Adipocyte (in vitro differentiated cells): ENCODE results near the gene FAM153A.
"Not testable (repeated sequence)": the region's sequence is repeated elsewhere in the genome, so short reads cannot be mapped to it uniquely, and the experiment has no call there.

ENCODE experiments used
- DNase-seq: peaks from one replicate; pipeline ENCODE4 v3.0.0-alpha.2; 2015; ENCODE audit warnings: low read depth
- H3K27me3 ChIP-seq: replicated peaks from 2 replicates; pipeline ENCODE4 v1.7.0; 2013; ENCODE audit warnings: mild to moderate bottlenecking, low read length, moderate library complexity; ENCODE audit not compliant: control insufficient read depth, insufficient read depth
- H3K36me3 ChIP-seq: 2 replicates; pipeline ENCODE4 v1.7.0; 2013; ENCODE audit warnings: low read length, mild to moderate bottlenecking, moderate library complexity; ENCODE audit not compliant: control insufficient read depth, insufficient read depth, severe bottlenecking
- H3K4me1 ChIP-seq: 2 replicates; pipeline ENCODE4 v1.7.0; 2013; ENCODE audit warnings: mild to moderate bottlenecking, low read length, moderate library complexity; ENCODE audit not compliant: control insufficient read depth, insufficient read depth
- H3K4me3 ChIP-seq: 2 replicates; pipeline ENCODE4 v1.7.0; 2013; ENCODE audit warnings: mild to moderate bottlenecking, low read length, moderate library complexity
- H3K9ac ChIP-seq: 2 replicates; pipeline ENCODE4 v1.7.0; 2013; ENCODE audit warnings: mild to moderate bottlenecking, low read length, moderate library complexity
- H3K9me3 ChIP-seq: 2 replicates; pipeline ENCODE4 v1.7.0; 2013; ENCODE audit warnings: mild to moderate bottlenecking, low read length, moderate library complexity; ENCODE audit not compliant: control insufficient read depth

The FAM153A gene

DNA sequence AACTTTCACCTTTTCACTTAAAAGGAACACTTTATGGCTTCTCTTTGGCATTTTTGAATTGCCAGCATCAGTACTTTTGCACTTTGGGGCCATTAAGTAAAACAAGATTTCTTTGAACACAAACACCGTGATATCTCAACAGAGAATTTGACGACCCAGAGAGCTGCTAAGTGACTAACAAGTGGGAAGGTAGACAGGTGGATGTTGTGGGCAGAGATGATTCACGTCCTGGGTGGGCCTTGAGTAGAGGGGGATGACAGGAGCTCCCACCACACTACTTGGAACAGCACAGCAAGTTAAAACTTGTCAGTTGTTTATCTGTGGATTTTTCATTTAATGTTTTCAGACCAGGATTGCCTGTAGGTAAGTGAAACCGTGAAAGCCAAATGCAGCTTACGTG lies 18.7 kb upstream of the FAM153A start:
- H3K4me3 ChIP-seq, DNase-seq, H3K27me3 ChIP-seq, H3K4me1 ChIP-seq, H3K9me3 ChIP-seq, H3K36me3 ChIP-seq, H3K9ac ChIP-seq: not testable (repeated sequence)

DNA sequence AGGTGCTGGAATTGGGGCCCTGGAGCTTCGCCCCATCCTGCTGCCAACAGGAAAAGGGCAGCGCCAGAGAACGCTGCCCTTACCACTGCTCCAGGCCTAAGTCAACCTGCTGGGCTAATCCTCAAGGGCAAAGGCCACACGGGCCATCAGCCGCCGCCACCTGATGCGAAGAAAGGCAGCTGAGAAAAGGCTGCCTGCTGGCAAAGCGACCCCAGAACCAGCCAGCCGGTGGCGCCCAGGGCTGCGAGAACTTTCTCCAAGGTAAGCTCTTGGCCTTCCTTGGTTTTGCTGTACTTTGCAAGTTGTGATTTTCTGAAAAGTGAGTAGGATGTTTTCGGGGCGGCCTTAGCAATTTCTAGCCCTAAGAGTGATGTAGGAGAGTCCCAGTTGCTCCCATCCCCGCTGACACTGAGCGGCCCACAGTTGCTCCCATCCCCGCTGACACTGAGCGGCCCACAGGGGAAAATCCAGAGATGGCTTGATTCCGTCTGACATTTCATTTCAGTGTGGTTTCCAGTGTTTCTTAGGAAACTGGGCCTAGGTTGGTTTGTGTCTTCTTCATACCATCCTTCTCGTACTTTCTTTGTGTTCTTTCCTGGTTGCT lies 15.6 kb upstream of the FAM153A start:
- not testable (repeated sequence) for H3K9me3 ChIP-seq, H3K36me3 ChIP-seq, H3K4me3 ChIP-seq, H3K4me1 ChIP-seq, DNase-seq, H3K9ac ChIP-seq, H3K27me3 ChIP-seq

DNA sequence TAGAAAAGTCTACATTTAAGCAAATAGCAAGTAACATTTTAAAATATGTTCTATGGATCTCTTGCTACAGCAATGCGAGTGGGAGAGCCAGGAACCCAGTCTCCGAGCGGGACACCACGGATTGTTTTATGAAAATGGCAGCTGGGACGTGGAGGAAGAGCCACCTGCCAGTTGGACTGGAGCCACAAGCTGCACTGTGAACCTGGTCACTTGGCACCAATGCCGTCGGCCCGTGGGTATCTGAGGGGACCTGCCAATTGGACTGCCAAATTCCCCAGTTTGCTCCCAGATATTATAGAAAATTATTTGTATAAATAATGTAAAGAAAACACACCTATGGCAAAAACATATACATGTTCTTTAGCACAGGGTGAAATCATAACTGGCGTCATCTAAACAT lies 10.6 kb upstream of the FAM153A start:
- not testable (repeated sequence) for H3K9me3 ChIP-seq, H3K36me3 ChIP-seq, H3K9ac ChIP-seq, H3K27me3 ChIP-seq, H3K4me1 ChIP-seq, H3K4me3 ChIP-seq, DNase-seq

DNA sequence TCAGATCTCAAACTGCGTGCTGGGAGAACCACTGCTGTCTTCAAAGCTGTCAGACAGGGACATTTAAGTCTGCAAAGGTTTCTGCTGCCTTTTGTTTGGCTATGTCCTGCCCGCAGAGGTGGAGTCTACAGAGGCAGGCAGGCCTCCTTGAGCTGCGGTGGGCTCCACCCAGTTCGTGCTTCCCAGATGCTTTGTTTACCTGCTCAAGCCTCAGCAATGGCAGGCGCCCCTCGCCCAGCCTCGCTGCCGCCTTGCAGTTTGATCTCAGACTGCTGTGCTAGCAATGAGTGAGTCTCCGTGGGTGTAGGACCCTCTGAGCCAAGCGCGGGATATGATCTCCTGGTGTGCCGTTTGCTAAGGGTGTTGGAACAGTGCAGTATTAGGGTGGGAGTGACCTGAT lies 8.9 kb upstream of the FAM153A start:
- H3K9me3 ChIP-seq, H3K27me3 ChIP-seq, H3K4me3 ChIP-seq, DNase-seq, H3K4me1 ChIP-seq, H3K9ac ChIP-seq, H3K36me3 ChIP-seq: not testable (repeated sequence)

DNA sequence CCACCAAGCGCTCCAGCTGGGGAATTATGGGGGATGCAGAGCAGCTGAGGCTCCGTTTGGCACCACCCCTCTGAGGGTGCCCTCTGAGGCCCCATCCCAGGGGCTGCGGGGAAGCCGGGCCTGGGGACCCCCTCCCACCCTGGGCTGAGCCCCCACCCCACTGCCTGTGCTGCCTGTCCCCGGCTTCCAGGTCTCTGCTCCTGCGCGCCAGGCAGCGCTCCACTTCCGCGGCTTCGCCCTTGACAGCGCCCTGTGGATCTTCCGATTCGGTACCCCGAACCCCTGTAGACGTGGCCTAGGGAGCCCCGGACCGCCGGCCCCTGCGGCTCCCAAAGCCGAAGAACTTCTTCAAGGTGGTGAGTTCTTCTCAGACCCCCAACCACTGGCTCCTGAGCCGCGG lies 530 bp downstream of the FAM153A start:
- not testable (repeated sequence) for DNase-seq, H3K27me3 ChIP-seq

DNA sequence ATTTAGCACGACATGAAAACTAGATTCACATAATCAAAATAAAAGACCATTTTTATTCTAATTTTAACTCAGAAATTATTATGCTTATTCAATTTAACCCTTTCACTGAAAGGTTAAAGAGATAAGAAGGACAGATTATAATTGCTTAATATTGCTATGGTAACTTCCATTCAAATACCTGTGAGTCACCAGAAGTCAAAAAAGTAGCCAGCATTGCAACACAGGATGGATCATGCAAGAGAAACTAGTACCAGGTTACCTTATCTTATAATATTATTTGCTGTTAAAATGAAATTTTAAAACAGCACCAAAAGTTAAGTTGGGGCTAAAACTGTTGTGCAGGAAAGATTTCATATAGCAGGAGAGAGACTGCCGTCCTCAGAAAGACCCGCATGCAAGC lies 11.5 kb downstream of the FAM153A start:
- H3K9ac ChIP-seq, H3K27me3 ChIP-seq, H3K9me3 ChIP-seq, DNase-seq, H3K4me3 ChIP-seq, H3K36me3 ChIP-seq, H3K4me1 ChIP-seq: not testable (repeated sequence)

More for the DNA sequence above, 530 bp downstream of the FAM153A start:
- H3K36me3 ChIP-seq, H3K4me3 ChIP-seq, H3K4me1 ChIP-seq, H3K9ac ChIP-seq, H3K9me3 ChIP-seq: not testable (repeated sequence)

DNA sequence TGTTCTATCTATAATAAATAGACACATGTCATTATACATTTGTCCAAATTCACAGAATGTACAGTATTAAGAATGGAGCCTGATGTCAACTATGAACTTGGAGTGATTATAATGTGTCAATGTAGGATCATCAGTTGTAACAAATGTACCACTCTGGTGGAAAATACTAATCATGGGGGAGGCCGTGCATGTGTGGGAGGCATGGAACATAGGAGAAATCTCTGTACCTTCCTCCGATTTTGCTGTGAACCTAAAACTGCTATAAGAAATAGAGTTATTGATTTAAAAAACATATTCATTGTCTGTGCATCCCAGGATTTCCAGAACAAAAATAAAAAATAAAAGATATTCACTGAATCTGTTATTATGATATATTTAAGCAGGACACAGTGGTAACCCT lies 12.1 kb downstream of the FAM153A start:
- not testable (repeated sequence) for H3K36me3 ChIP-seq, H3K9ac ChIP-seq, H3K4me3 ChIP-seq, H3K4me1 ChIP-seq, DNase-seq, H3K9me3 ChIP-seq, H3K27me3 ChIP-seq

DNA sequence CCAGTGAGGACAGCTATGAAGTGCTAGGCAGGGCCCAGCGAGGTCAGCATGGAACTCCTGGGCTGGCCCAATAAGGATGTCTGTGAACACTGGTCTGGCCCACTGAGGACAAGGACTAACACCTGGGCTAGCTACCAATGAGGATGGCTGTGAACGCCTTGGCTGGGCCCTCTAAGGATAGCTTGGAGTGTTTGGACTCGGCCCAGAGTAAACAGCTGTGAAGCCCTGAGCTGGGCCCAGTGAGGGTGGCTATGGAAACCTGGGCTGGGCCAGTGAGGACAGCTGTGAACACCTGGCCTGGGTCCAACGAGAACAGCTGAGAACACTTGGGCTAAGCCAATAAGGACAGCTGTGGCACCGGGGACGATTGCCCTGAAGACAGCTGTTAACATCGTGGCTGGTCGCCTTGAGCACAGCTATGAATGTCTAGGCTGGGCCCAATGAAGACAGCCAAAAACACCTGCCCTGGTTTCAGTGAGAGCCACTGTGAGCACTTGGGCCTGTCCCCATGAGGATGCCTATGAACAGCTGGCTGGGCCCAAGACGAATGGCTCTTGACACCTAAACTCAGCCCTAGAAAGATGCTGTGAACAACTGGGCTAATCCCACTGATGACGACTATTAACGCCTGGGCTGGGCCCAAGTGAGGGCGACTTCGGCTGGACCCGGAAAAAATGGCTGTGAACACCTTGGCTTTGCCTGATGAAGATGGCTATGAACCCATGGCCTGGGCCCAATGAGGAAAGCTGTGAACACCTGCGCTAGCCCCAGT lies 18.8 kb downstream of the FAM153A start:
- H3K4me3 ChIP-seq, H3K27me3 ChIP-seq, H3K9me3 ChIP-seq, DNase-seq, H3K36me3 ChIP-seq, H3K9ac ChIP-seq, H3K4me1 ChIP-seq: not testable (repeated sequence)

DNA sequence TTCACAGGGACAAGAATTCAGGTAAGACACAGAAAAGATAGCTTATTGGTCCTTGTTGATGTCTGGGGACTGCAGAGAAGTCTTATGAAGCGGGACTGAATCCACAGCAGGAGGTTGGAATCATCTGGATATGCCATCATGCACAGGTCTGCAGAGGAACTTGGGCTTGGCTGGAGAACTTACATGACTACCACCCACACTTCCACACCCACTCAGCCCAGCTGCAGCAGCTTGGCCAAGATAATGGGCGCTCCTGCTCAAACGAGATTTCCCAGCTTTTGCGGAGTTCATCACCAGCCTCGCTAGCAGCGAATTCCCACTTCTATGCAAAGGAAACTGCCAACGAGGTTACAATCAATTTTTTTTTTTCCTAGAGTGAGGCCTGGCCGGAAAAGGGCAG lies 21.7 kb downstream of the FAM153A start:
- H3K27me3 ChIP-seq, H3K36me3 ChIP-seq, H3K4me1 ChIP-seq, DNase-seq, H3K4me3 ChIP-seq, H3K9ac ChIP-seq, H3K9me3 ChIP-seq: not testable (repeated sequence)

DNA sequence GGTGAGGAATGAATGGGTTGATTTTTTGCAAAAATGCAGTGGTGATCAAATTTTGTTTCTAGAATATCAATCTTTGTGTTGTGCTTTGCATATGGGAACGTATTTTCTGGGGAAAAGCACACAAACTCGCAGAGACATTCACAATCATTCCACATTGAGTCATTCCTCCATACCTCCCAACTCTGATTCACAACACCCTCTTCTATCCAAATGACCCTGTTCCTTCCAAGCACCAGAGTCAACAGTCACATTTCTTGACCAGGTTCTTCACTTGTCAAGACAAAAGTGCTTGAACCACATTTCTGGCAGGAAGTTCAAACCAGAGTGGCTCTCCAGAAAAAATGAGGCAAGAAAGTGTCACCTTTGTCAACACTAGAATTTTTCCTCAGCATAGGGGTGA lies 35.3 kb downstream of the FAM153A start:
- DNase-seq, H3K27me3 ChIP-seq, H3K4me3 ChIP-seq, H3K9ac ChIP-seq, H3K36me3 ChIP-seq, H3K4me1 ChIP-seq, H3K9me3 ChIP-seq: not testable (repeated sequence)

DNA sequence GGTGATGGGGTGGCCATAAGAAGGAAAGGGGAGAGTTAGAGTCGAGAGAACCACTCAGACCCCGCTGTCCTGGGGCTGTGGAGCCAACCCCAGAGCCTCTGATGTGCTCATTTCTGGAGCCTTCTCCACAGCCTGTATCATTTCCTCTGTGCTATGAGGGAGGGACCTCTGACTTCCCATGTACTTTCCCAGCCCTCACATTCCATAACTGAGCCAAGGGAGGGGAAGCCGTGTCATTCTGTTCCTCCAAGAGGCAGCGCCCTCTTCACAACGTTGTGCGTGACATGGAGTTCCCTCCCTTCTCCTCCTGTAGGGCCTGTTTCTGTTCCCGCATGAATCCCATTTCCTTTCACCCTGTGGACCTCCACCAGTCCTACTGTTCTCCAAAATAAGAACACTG lies 57.8 kb downstream of the FAM153A start:
- not testable (repeated sequence) for DNase-seq, H3K4me3 ChIP-seq, H3K27me3 ChIP-seq, H3K4me1 ChIP-seq, H3K36me3 ChIP-seq, H3K9ac ChIP-seq, H3K9me3 ChIP-seq
